HG02852 (cell line): ENCODE data around the gene CYP27A1.

Experiments
- ATAC-seq: cut with Tn5 transposase; IDR thresholded peaks from one replicate; pipeline ENCODE4 v1.9.1; 2021; ENCODE audit warnings: mild to moderate bottlenecking, moderate library complexity; ENCODE audit not compliant: unreplicated experiment

Gene CYP27A1

DNA sequence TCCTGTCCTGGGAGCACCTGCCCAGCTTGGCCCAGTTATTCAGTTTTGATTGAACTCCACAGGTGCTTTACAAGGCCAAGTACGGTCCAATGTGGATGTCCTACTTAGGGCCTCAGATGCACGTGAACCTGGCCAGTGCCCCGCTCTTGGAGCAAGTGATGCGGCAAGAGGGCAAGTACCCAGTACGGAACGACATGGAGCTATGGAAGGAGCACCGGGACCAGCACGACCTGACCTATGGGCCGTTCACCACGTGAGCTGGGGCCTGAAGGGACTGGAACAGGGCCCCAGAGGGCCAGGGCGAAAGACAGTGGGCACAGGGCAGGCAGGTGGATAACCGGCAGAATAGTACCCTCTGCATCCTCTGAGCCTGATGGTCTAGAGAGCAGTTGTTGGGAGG, 27.6 kb downstream of the CYP27A1 start:
- ATAC-seq = no peak

GRCh38 chr2:218810256-218810655, 28.3 kb downstream of the CYP27A1 start:
- ATAC-seq = no peak

- no peak for ATAC-seq
Observed at GRCh38 chr2:218811382-218811781, 29.4 kb downstream of the CYP27A1 start.

DNA sequence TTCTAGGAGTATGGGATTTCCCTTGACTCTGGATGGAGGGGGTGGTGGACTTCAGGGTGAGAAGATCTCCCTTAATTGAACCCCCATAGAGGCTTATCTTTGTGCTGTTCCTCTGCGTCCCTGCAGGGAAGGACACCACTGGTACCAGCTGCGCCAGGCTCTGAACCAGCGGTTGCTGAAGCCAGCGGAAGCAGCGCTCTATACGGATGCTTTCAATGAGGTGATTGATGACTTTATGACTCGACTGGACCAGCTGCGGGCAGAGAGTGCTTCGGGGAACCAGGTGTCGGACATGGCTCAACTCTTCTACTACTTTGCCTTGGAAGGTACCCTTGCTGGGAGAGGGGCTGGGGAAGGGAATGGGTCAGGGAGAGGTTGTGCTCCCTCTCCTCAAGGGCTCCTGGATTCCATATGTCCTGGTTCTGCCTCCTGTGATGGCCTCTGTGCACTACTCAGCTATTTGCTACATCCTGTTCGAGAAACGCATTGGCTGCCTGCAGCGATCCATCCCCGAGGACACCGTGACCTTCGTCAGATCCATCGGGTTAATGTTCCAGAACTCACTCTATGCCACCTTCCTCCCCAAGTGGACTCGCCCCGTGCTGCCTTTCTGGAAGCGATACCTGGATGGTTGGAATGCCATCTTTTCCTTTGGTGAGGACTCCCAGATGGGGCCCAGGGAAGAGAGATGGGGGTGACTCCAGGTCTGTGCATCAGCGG, 30.3 kb downstream of the CYP27A1 start:
- no peak for ATAC-seq

- no peak for ATAC-seq
Observed at GRCh38 chr2:218812861-218813260, 30.9 kb downstream of the CYP27A1 start.

DNA sequence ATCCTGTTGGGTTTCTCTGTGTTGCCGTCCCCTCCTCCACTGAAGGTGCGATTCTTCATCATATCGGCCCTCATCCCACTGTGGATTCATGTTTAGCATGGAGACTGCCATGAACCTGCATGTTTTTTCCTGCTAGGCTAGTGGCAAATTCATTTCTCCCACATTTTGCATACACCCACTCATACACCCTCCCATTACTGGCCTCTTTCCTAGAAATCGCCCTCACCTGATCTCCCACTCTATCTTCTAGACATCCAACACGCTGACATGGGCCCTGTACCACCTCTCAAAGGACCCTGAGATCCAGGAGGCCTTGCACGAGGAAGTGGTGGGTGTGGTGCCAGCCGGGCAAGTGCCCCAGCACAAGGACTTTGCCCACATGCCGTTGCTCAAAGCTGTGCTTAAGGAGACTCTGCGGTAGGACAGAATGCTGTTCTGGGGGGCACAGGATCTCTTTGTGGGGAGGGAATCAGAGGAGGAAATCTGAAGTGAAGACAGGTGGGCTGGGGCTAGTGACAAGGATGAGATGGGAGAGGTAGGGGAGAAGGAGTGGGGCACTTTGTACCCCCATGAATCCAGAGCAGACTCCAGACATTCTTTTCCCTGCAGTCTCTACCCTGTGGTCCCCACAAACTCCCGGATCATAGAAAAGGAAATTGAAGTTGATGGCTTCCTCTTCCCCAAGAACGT, 32.0 kb downstream of the CYP27A1 start:
- ATAC-seq = no peak

- no peak for ATAC-seq
Observed at GRCh38 chr2:218814540-218815243, 32.7 kb downstream of the CYP27A1 start.

GRCh38 chr2:218815244-218815637, 33.3 kb downstream of the CYP27A1 start:
- ATAC-seq = no peak

DNA sequence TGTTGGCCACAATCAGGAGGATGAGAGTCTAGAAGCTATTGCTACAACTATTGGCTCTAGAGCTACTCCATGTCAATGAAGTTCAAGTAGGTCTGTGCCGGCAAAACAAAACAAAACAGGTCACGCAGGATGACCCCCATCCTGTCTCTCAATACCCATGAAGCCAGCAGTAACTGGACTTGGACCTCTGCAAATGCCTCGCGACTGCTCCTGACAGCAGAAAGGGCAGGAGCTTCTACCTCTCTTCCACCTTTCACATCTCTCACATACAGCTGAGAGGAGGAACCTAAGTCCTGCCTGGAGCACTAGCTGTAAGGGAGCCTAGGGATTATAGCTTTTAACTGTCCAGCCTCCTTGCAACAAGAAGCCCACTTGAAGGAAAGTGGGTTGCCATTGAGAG, 33.7 kb downstream of the CYP27A1 start:
- no peak for ATAC-seq

DNA sequence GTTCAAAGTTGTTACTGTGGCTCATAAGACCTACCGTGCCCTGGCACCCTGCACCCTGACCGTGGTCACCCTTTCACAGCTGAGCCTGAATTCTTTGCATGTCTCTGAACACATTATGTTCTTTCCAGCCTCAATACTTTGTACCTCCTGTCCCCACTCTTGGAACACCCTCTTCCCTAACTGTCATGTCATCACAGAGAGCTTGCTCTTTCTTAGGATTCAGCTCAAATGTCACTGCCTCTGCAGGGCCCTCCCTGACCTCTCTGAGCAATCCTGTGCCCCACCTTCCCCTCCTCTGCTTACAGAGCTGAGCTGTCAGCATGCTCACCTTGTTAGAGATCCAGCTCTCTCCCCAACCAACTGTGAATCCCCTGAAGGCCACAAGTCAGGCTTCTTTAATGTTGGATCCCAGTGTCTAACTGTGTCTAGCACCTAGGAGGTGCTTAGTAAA, 34.6 kb downstream of the CYP27A1 start:
- no peak for ATAC-seq

- no peak for ATAC-seq
Observed at GRCh38 chr2:218819093-218819492, 37.1 kb downstream of the CYP27A1 start.

GRCh38 chr2:218820746-218821369, 38.9 kb downstream of the CYP27A1 start:
- no peak for ATAC-seq

GRCh38 chr2:218821605-218822211, 39.8 kb downstream of the CYP27A1 start:
- ATAC-seq = no peak

DNA sequence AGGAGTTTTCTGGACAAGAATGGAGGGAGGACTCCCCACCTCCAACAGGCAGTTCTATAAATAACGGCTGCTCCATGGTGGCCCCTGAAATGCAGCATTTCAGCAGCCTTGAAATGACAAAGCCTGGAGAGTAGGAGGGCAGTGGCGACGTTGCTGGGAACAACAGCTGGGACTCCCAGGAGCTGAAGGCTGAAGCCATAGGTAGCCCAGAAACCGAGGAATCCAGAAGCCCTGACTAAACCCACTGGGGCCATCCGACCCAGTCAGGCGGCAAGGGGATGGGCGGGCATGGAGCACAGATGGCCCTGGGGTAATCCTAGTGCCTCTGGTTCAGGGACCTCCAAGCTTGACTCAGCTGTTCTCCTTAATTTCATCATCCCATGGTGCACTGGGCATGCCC, 40.7 kb downstream of the CYP27A1 start:
- ATAC-seq = no peak

- no peak for ATAC-seq
Observed at GRCh38 chr2:218823196-218823855, 41.4 kb downstream of the CYP27A1 start.

- ATAC-seq = no peak
Observed at GRCh38 chr2:218824004-218824403, 42.1 kb downstream of the CYP27A1 start.

DNA sequence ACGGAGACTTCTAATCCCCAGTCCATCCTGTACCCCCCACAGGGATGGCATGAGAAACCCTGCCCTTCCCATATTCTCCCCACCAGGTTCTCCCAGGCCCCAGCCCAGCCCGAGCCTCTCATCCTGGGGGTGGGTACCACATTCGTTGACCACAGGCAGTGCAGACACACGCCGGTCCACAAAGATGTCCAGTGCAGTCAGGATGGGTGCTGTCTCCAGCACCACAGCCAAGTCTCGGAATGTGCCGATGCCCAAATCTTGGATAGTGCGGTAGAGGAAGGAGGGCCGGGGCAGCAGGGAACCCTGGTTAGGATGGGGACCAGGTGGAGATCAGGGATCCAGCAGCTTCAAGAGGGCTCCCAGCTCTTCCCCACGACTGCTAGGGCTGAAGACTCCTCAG, 44.8 kb downstream of the CYP27A1 start:
- no peak for ATAC-seq

- ATAC-seq = no peak
Observed at GRCh38 chr2:218827701-218828476, 45.9 kb downstream of the CYP27A1 start.

DNA sequence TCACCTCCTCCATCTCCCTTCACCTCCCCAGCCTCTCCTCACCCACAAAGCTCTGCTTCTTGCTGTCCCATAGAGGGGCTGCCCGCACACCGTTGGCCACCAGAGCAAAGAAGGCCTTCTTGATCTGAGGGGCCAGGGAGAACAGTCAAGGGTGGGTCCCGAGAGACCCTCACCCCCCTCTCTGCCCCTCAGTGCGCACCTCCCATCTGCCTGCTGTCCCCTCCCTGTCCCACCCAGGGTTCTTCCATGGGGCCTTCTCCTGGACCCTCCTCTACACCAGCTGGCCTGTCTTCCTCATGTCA, 46.5 kb downstream of the CYP27A1 start:
- no peak for ATAC-seq

GRCh38 chr2:218829868-218830451, 48.0 kb downstream of the CYP27A1 start:
- no peak for ATAC-seq
